HG02610 (cell line): Measurements from ENCODE around the gene PTPRM.

Experiments used
- ATAC-seq: cut with Tn5 transposase; IDR thresholded peaks from one replicate; pipeline ENCODE4 v1.9.1; 2021; ENCODE audit warnings: mild to moderate bottlenecking, moderate library complexity; ENCODE audit not compliant: unreplicated experiment

PTPRM gene

DNA sequence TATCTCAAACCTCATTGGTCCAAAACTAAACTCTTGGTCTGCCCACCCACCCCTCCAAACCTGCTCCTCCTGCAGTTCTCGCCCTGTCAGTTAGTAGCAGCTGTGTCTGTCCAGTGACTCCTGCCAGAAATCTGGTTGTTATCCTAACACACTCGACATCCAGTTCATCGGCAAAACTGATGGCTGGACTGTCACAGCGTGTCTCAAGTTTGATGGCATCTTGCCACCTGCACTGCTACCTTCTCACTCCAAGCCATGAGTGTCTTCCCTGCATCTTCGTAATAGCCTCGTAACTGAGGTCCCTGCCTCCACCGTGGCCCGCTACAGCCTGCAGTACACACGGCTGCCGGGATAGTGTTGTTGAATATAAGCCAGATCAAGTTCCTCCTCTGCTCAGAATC lies 572.0 kb downstream of the PTPRM start:
- ATAC-seq, result no peak

GRCh38 chr18:8139891-8140406 lies 572.8 kb downstream of the PTPRM start:
- ATAC-seq, result no peak

- no peak for ATAC-seq
Measured at GRCh38 chr18:8140841-8141501, 573.9 kb downstream of the PTPRM start.

GRCh38 chr18:8142131-8142711 lies 575.1 kb downstream of the PTPRM start:
- no peak for ATAC-seq

GRCh38 chr18:8142932-8143331 lies 575.8 kb downstream of the PTPRM start:
- ATAC-seq, result no peak

DNA sequence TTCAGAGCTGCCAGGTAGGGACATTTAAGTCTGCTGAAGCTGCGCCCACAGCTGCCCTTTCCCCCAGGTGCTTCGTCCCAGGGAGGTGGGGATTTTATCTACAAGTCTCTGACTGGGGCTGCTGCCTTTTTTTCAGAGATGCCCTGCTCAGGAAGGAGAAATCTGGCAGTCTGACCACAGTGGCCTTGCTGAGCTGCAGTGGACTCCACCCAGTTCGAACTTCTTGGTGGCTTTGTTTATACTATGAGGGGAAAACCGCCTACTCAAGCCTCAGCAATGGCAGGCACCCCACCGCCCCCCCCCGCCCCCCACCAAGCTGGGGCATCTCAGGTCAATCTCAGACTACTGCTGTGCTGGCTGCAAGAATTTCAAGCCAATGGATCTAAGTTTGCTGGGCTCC lies 584.1 kb downstream of the PTPRM start:
- ATAC-seq, result no peak

DNA sequence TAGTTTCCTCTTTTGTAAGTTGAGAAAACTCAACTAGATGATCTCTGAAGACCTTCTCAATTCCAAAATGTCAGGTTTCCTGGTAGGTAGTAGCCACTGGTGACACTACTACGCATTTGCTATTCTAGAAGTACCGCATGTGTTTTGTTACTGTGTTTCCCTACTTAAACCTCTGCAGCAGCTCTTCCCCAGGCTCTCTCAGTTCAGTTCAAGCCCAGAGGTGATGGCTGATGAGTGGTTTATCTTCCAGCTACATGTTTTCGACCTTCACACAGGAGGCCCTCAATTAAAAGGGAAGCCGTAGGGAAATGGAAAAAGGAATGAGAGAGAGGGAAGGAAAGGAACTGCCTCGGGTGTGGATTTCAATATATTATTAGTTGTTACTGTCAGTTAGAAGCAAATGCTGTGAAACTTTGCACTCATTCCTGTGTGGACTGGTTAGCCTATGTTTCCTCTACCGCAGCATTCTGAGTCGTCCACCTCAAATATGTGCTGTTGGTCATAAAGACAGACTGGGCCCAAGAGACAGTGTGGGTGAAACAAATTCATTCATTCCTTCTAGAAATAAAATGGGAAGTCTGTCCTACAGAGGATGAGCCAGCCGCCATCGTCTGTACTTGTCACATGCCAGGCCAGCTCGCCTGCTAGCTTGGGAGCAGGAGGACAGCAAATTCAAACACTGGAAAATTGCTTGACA lies 586.9 kb downstream of the PTPRM start:
- no peak for ATAC-seq

DNA sequence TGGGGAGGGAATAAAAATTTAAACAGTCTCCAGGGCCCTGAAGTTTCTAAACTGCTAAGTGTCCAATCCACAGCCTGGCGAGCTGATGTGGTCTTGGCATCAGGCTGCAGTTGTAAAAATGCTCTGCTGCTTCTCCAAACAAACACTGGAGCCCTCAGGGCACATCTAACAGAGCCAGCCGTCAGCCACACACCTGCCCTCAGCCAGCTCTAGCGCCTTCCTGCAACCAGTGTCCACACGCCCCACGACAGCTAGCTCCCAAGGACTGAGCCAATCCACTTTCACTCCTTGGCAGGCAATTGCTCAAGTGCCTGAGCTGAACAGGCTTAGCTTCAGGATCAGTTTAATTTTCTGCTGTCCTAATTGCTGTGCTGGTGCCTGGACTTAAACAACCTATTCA lies 595.7 kb downstream of the PTPRM start:
- no peak for ATAC-seq

GRCh38 chr18:8163286-8163959 lies 596.3 kb downstream of the PTPRM start:
- no peak for ATAC-seq

DNA sequence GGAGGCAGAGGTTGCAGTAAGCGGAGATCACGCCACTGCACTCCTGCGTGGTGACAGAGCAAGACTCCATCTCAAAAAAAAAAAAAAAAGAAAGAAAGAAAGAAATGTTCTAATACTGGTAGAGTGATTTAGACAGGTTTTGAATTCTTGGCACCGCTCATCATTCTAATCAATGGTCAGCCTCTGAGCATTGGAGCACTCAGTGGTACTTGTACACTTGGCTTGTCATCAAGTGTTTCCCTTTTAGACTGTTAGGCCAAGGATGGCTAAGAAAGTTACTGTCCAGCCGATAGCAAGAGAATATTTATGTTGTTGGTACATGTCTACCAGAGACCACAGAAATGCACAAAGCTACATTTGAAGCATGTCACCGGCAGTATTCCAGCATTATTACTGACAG lies 598.0 kb downstream of the PTPRM start:
- no peak for ATAC-seq

DNA sequence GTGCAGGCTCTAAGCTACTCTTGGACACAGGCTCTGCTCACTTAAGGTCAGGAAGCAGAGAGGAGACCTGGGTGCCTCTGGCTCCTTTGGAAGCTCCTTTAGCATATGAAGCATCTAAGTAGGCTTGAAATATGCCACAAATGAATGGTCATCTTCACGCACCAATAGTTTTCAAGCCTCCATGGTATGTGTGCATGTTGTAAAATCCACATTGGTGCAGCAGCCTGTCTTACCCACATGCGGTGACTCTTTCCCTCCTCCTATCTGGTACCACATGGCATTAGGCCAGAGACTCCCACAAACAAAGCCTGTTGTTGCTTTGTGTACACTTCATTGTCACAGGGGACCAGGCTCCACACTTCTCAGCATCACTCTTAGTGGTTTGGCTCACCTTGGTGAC lies 599.9 kb downstream of the PTPRM start:
- no peak for ATAC-seq

DNA sequence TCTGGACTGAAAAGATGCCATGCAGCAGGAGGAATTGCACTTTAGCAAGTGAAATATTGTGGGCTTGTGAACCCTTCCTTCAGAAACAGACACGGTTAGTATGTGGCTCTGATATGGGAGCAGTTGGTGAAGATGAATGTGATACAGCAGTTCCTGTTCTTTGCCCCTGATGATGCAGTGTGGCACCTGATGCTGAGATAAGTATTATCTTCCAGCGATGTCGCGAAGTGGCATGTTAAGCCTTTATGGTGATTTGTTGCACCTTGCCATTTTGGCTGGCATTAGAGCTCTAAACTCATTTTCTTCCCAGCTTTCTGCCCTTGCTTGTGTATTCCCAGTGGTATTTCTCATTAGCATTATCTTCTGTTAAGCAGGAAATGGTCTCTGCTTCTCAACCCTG lies 600.6 kb downstream of the PTPRM start:
- ATAC-seq, result no peak

DNA sequence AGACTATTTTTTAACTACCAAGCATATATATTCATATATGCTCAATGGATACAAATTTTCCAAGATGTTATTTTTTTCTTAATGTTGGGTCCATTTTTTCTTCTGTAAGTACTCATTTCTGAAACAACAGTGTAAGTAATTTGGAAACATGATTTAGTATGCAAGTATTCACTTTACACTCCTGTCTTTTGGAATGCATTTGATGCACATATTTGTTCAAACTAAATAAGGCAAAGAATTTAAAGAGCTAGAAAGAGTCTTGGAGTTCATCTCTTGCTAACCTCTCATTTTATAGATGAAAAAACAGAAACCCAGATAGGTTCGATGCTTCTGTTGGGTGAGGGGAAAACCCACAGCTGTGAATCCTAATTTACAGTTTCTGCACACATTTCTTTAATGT lies 602.6 kb downstream of the PTPRM start:
- no peak for ATAC-seq

GRCh38 chr18:8174771-8175170 lies 607.7 kb downstream of the PTPRM start:
- no peak for ATAC-seq

- no peak for ATAC-seq
Measured at GRCh38 chr18:8175501-8176061, 608.5 kb downstream of the PTPRM start.

DNA sequence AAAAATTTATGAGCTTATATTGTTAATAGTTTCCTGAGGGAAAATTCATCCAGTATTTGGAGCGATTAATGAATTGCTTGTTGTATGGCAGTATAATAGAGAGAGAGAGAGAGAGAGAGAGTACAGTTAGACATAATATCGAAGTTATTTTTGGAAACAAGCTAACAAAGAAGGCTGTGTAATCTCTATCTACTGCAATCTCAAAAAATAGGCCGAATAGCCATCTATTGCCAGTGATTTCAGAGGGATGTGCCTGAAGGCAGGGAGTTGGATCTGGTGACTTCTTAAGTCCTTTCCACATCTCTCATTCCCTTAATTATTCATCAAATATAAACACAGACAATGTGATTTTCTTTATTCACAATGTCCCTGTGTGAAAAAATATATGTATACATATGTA lies 609.0 kb downstream of the PTPRM start:
- ATAC-seq, result no peak

GRCh38 chr18:8176554-8176953 lies 609.4 kb downstream of the PTPRM start:
- no peak for ATAC-seq

GRCh38 chr18:8177330-8178016 lies 610.4 kb downstream of the PTPRM start:
- ATAC-seq, result no peak

- ATAC-seq, result no peak
Measured at GRCh38 chr18:8186413-8186812, 619.3 kb downstream of the PTPRM start.

DNA sequence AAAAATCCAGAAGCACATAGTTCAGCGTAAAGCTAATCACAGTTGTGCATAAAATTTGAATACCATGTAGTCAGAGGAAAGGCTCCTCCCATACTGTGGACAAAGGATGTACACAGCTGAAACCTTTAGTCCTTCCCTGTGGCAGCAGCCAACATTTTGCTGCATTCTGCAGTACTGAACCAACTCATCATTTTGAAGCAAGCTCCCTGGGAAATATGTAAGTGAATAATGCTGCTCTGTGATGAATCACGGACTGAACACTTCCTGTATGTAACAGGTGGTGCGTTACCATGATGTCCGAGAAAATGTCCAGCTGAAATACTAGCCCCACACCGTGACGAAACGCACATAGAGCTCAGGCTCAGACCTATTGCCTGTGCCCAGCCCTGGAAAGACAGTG lies 621.1 kb downstream of the PTPRM start:
- ATAC-seq, result no peak

DNA sequence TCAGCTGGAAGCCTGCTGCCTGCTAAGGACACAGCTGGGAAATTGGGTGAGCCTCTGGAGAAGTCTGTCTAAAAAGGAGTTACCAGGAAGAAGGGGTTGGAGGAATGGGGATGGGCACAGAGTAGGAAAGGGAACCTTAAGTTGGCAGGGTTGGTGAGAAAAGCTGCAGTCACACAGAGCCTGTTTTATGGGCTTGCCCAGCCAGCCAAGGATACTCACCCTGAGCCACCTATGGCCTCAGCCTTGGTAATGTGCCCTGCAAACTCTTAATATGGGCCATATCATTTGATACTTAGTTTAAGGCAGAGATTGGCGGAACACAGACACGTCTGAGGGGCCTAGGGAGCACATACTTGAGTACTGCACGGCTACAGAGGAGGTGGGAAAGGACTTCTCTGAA lies 623.9 kb downstream of the PTPRM start:
- no peak for ATAC-seq
